Esophagus (tissue), 2 donors: Measurements from ENCODE around the gene ADRB2. TPM values are rescaled to one million over a fixed set of nuclear protein-coding genes. Genes with fewer than 3 reads are reported as not detected.
A peak's percentile ranks its signal among the peaks of the same experiment; 100 is the strongest.
"Not testable (repeated sequence)": the region's sequence is repeated elsewhere in the genome, so short reads cannot be mapped to it uniquely, and the experiment has no call there.

Experiments
- H3K27ac ChIP-seq, 2 donors: one replicate each; pipeline ENCODE4 v1.5.1; 2013; ENCODE audit warnings: low read depth in 2 of 2, mild to moderate bottlenecking in 2 of 2, inconsistent platforms in 1 of 2, low read length in 1 of 2, moderate library complexity in 1 of 2
- H3K27me3 ChIP-seq, 2 donors: one replicate each; pipeline ENCODE4 v1.6.1; 2013; ENCODE audit warnings: low read length in 2 of 2, control low read depth in 1 of 2, mild to moderate bottlenecking in 1 of 2; ENCODE audit not compliant: insufficient read depth in 2 of 2, control insufficient read depth in 1 of 2
- H3K36me3 ChIP-seq, 2 donors: one replicate each; pipeline ENCODE4 v1.6.1; 2013; ENCODE audit warnings: low read length in 1 of 2; ENCODE audit not compliant: control insufficient read depth in 2 of 2, insufficient read depth in 2 of 2
- H3K4me1 ChIP-seq, 2 donors: one replicate each; pipeline ENCODE4 v1.6.1; 2013; ENCODE audit warnings: low read length in 1 of 2; ENCODE audit not compliant: control insufficient read depth in 2 of 2, insufficient read depth in 2 of 2
- H3K4me3 ChIP-seq, 2 donors: one replicate each; pipeline ENCODE4 v1.5.1; 2013; ENCODE audit warnings: low read length in 2 of 2, mild to moderate bottlenecking in 2 of 2, low read depth in 1 of 2, moderate library complexity in 1 of 2
- H3K9me3 ChIP-seq, 2 donors: one replicate each; pipeline ENCODE4 v1.6.1; 2013; ENCODE audit warnings: mild to moderate bottlenecking in 2 of 2, low read depth in 1 of 2, low read length in 1 of 2, moderate library complexity in 1 of 2; ENCODE audit not compliant: control insufficient read depth in 2 of 2, insufficient read depth in 1 of 2
- WGBS, 2 donors: extraction: QIAGEN DNeasy Blood & Tissue Kit; methylation state at CpG; one replicate each; pipeline ENCODE4 v1.1.7; 2013; 5-methylcytosine and 5-hydroxymethylcytosine counted together
- polyA plus RNA-seq, 2 donors: library from polyadenylated mRNA; stranded (reverse); fragments of 200-250 nt; gene quantifications; one replicate each; pipeline ENCODE4 v1.2.3, GENCODE V29; 2013
- donor health status: healthy with polysubstance abuse.
- donor health status: Bipolar disorder and iron deficiency.

The ADRB2 gene
- polyA plus RNA-seq, 2 donors: 2.1 to 2.8 TPM

DNA sequence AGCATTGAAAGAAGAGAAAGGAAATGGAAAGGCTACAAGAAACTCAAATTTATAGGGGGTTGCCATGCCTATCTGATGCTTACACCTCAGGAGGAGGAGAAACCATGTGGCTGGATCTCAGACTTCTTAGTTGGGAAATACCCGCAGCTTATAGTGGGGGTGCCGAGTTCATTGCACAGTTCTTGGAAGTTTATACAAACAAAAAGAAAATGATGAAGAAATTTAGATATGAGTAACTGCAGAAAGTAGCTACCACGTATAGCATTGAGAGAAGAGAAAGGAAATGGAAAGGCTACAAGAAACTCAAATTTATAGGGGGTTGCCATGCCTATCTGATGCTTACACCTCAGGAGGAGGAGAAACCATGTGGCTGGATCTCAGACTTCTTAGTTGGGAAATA is 23.0 kb upstream of the ADRB2 start:
- not testable (repeated sequence) for H3K4me3 ChIP-seq, H3K36me3 ChIP-seq, H3K4me1 ChIP-seq, H3K9me3 ChIP-seq, H3K27ac ChIP-seq, H3K27me3 ChIP-seq
- 83 to 86% methylated on average over 3 of the region's 3 CpGs for WGBS, 2 donors

- Histone ChIP-seq H3K9me3 (no peaks in the 10 kb centered on the region), H3K27ac (no peak overlapping the region), H3K27me3 (no peaks in the 10 kb centered on the region), H3K4me3 (no peak overlapping the region), H3K36me3 (no peaks in the 10 kb centered on the region), H3K4me1 (peaks cover 0 to 5% of the 10 kb centered on the region in 2 donors)
- 84 to 87% methylated on average over 6 of the region's 6 CpGs for WGBS, 2 donors
These were observed 22.0 kb upstream of the ADRB2 start for GRCh38 chr5:148804393-148804792.

DNA sequence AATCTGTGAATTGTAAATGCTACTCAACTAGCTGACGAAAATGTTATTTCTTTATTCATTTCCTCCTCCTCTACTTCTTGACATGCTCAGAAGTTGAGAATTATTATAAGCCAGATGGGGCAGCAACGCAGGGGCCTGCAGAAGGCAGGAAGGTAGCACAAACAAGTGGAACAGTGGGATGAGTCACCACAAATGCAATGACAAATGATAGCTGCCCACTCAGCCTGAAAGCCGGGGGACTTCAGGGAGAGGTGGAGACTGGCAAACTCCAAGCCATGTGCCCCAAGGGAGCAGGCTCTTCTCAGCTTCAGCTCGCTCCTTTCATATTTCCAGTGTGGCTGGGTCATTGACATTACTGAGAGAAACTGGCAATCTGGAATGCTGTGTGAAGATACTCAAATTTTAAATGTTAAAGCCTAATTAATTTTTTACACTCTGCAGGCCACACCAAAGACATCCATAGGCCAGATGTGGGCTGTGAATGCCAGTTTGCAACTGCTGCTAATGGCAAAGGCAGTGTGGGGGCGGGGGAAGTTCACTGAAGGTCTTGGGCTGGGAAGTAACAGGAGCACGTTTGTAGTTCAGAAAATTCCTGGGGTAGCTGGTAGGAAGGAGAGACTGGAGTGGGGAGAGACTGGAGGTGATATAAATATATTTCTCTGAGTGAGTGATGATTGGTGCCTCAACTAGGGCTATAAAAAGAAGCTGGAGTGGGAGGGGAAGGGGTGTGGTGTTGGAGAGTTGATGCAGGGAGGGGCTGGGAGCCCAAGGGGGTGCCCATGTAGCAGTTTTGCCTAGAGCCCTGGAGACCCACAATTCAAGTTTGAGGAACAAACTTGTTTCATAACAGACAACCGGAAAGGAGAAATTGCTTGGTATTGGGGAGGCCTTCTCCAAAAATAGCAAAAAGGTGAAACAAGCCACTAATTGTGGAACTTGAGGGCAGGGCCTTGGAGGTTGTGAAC is 20.8 kb upstream of the ADRB2 start:
- no peaks in the 10 kb centered on the region for H3K27me3 ChIP-seq
- no peaks in the 10 kb centered on the region for H3K9me3 ChIP-seq
- peaks cover 0 to 5% of the 10 kb centered on the region in 2 donors for H3K4me1 ChIP-seq
- WGBS, 2 donors: 48 to 55% methylated on average over 7 of the region's 7 CpGs
- no peak overlapping the region for H3K4me3 ChIP-seq
- H3K36me3 ChIP-seq: no peaks in the 10 kb centered on the region
- H3K27ac ChIP-seq: no peak overlapping the region

DNA sequence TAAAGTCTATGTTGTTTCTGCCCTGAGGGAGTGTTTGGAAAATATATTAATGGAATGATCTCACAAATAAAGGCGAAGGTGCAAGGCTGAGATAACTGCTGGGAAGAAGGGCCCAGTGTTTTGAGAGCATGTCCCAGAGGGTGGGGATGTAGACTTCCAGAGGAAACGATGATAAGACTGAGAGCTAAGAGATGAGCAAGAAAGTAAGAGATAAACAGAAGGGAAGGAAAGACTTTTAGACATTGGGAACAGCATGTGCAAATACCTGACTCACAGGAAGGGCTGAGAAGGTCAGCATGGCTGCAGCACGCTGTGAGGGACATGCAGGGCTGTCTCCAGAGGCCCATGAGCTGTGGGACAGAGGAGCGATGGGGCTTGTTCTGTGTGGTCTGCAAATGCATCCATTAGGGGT is 19.9 kb upstream of the ADRB2 start:
- Histone ChIP-seq H3K9me3 (no peaks in the 10 kb centered on the region), H3K36me3 (no peaks in the 10 kb centered on the region), H3K27ac (no peak overlapping the region), H3K4me1 (peaks cover 0 to 5% of the 10 kb centered on the region in 2 donors), H3K27me3 (no peaks in the 10 kb centered on the region), H3K4me3 (no peak overlapping the region)
- whole genome bisulfite sequencing, 2 donors: 81 to 87% methylated on average over 4 of the region's 4 CpGs

DNA sequence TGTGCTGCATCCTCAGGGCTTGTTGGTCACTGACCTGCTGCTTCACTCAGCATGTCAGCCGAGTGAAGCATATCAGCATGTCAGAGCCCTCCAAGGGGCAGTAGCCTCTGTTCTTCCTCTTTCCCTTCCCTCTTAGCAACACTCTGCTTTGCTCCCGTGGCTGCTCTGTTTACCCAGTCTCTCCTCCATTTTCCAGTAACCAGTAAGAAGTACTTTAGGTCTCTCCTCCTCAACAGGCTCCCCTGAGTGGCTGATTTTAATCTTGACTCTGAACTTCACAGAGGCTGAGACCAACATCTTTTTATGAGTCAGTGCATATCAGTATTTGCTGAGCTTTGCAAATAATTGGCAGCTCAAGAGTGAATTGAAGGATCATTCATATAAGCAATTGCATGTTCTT is 18.6 kb upstream of the ADRB2 start:
- H3K4me1 ChIP-seq: peaks cover 0 to 5% of the 10 kb centered on the region in 2 donors
- no peaks in the 10 kb centered on the region for H3K9me3 ChIP-seq
- H3K27ac ChIP-seq: no peak overlapping the region
- no peaks in the 10 kb centered on the region for H3K36me3 ChIP-seq
- H3K4me3 ChIP-seq: no peak overlapping the region
- WGBS, 2 donors: 35 to 52% methylated on average over 2 of the region's 2 CpGs
- no peaks in the 10 kb centered on the region for H3K27me3 ChIP-seq

DNA sequence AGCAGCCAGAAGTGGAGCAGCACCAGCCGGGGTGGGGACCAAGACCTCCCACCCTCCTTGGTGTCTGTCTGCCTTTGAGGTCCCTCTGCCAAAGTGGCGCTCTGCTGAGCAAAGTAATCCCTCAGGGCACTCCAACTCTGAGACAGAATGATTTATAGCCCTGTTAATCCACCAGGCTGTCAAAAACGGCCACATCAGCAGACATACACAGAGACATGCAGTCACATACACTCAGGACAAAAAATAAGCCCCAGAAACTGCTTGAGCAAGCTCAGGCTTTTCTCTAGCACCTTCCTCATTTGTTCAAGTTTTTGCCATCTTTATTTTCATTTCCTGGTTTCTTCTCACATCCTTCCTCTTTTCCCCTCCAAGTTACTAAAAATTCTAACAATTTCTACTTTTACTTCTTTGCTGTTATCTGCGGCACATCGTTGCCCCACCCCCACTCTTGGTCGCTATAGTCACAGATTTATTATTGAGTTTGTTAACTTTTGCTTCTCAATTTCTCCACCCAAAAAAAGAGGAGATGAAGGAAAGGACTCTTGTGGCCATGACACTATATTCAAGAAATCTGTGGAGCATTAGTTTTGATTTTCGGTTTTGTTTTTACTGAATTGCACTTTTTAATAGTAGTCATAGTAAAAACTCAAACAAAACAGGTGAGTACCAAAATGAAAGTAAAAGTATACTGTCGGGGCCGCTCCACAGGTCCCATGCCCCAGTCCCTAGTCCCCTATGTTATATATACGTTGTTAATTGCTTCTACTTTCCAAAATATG is 17.4 kb upstream of the ADRB2 start:
- Histone ChIP-seq H3K9me3 (no peaks in the 10 kb centered on the region), H3K4me1 (peaks cover 0 to 5% of the 10 kb centered on the region in 2 donors), H3K4me3 (peak overlapping the region in 1 of 2 donors; percentile 17), H3K27ac (peak overlapping the region; percentile 58 to 59), H3K27me3 (no peaks in the 10 kb centered on the region), H3K36me3 (no peaks in the 10 kb centered on the region)
- WGBS, 2 donors: 32 to 37% methylated on average over 10 of the region's 10 CpGs

GRCh38 chr5:148809781-148810524 is 16.5 kb upstream of the ADRB2 start:
- Histone ChIP-seq H3K9me3 (no peaks in the 10 kb centered on the region), H3K27me3 (no peaks in the 10 kb centered on the region), H3K4me1 (peaks cover 0 to 5% of the 10 kb centered on the region in 2 donors), H3K4me3 (no peak overlapping the region), H3K36me3 (no peaks in the 10 kb centered on the region), H3K27ac (no peak overlapping the region)
- 83 to 84% methylated on average over 3 of the region's 3 CpGs for WGBS, 2 donors

DNA sequence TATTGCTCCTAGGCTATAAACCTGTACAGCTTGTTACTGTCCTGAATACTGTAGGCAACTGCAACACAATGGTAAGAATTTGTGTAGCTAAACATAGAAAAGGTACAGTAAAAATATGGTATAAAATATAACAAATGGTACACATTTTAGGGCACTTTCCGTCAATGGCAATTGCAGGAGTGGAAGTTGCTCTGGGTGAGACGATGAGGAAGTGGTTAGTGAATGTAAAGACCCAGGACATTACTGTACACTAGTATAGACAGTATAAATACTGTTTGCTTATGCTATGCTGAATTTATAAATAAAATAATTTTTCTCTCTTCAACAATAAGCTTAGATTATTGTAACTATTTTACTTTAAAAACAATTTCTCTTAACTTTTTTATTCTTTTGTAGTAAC is 15.6 kb upstream of the ADRB2 start:
- H3K36me3 ChIP-seq: no peaks in the 10 kb centered on the region
- no peaks in the 10 kb centered on the region for H3K27me3 ChIP-seq
- H3K4me3 ChIP-seq: no peak overlapping the region
- no peak overlapping the region for H3K27ac ChIP-seq
- 68 to 82% methylated on average over 2 of the region's 2 CpGs for WGBS, 2 donors
- H3K4me1 ChIP-seq: peaks cover 0 to 5% of the 10 kb centered on the region in 2 donors
- no peaks in the 10 kb centered on the region for H3K9me3 ChIP-seq

DNA sequence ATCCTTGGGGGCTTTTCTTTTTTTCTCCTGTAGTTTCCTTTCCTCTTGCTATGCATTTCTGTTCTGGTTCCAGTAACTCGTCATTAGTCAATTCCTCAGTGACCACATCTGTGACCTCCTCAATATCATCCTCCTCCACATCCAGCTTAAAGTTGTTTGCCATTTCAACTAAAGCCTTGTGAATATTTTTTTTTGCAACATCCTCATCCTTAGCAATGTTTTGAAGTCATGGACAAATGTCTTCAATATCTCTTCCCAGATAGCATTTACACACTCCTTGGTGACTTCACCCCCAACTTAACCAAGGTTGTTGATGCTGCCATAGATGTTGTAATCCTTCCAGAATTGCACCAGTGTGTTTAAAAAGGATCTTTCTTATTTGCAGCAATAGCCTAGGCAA is 14.7 kb upstream of the ADRB2 start:
- Histone ChIP-seq H3K27me3 (no peaks in the 10 kb centered on the region), H3K27ac (no peak overlapping the region), H3K9me3 (no peaks in the 10 kb centered on the region), H3K4me3 (no peak overlapping the region), H3K36me3 (no peaks in the 10 kb centered on the region), H3K4me1 (peaks cover 0 to 5% of the 10 kb centered on the region in 2 donors)
- WGBS, 2 donors: 73 to 81% methylated on average over 1 of the region's 1 CpG
